Trophoblast cell (in vitro differentiated cells and primary cell): ENCODE results near the gene SKI.

Source experiments
- DNase-seq, 2 donors: peaks; one replicate each; pipeline ENCODE4 v3.0.0-alpha.2; 2016
- H2AFZ ChIP-seq: 2 replicates; pipeline ENCODE4 v1.6.1; 2013; ENCODE audit warnings: low read length, moderate library complexity, mild to moderate bottlenecking; ENCODE audit not compliant: insufficient read depth, poor library complexity
- H2AK5ac ChIP-seq: 2 replicates; pipeline ENCODE4 v1.6.1; 2013; ENCODE audit warnings: mild to moderate bottlenecking, low read length
- H2BK120ac ChIP-seq: 2 replicates; pipeline ENCODE4 v1.6.1; 2013; ENCODE audit warnings: low read length, mild to moderate bottlenecking, moderate library complexity; ENCODE audit not compliant: insufficient read depth, poor library complexity
- H2BK12ac ChIP-seq: 2 replicates; pipeline ENCODE4 v1.6.1; 2013; ENCODE audit warnings: mild to moderate bottlenecking, low read length, moderate library complexity
- H2BK5ac ChIP-seq: 2 replicates; pipeline ENCODE4 v1.6.1; 2013; ENCODE audit warnings: low read length, low read depth, moderate library complexity, mild to moderate bottlenecking; ENCODE audit not compliant: poor library complexity
- H3K14ac ChIP-seq: 2 replicates; pipeline ENCODE4 v1.6.1; 2013; ENCODE audit warnings: mild to moderate bottlenecking, low read length
- H3K18ac ChIP-seq: 2 replicates; pipeline ENCODE4 v1.6.1; 2013; ENCODE audit warnings: mild to moderate bottlenecking, low read length
- H3K23ac ChIP-seq: 2 replicates; pipeline ENCODE4 v1.6.1; 2013; ENCODE audit warnings: low read length
- H3K27ac ChIP-seq: 2 replicates; pipeline ENCODE4 v1.5.1; 2013; ENCODE audit warnings: low read depth, mild to moderate bottlenecking, inconsistent platforms, low read length, moderate library complexity
- H3K27me3 ChIP-seq: 2 replicates; pipeline ENCODE4 v1.6.1; 2013; ENCODE audit warnings: inconsistent platforms, mild to moderate bottlenecking, low read length, moderate library complexity; ENCODE audit not compliant: insufficient read depth
- H3K36me3 ChIP-seq, 2 experiments: 1 replicate in 1 of 2; 2 replicates in 1 of 2; pipeline ENCODE4 v1.6.1; 2013; ENCODE audit warnings: low read length in 2 of 2, mild to moderate bottlenecking in 2 of 2, moderate library complexity in 1 of 2; ENCODE audit not compliant: insufficient read depth in 2 of 2, control insufficient read depth in 1 of 2
- H3K4ac ChIP-seq: 2 replicates; pipeline ENCODE4 v1.6.1; 2013; ENCODE audit warnings: low read depth, mild to moderate bottlenecking, low read length, moderate library complexity
- H3K4me1 ChIP-seq, 2 experiments: 1 replicate in 1 of 2; 2 replicates in 1 of 2; pipeline ENCODE4 v1.6.1; 2013; ENCODE audit warnings: low read length in 2 of 2, mild to moderate bottlenecking in 2 of 2, moderate library complexity in 1 of 2; ENCODE audit not compliant: insufficient read depth in 2 of 2, control insufficient read depth in 1 of 2
- H3K4me2 ChIP-seq: 2 replicates; pipeline ENCODE4 v1.6.1; 2013; ENCODE audit warnings: inconsistent platforms, mild to moderate bottlenecking, low read length, moderate library complexity
- H3K4me3 ChIP-seq: 2 replicates; pipeline ENCODE4 v1.5.1; 2013; ENCODE audit warnings: mild to moderate bottlenecking, low read depth, low read length, inconsistent platforms
- H3K79me1 ChIP-seq: one replicate; pipeline ENCODE4 v1.6.1; 2013; ENCODE audit warnings: low read length
- H3K79me2 ChIP-seq: 2 replicates; pipeline ENCODE4 v1.6.1; 2013; ENCODE audit warnings: low read length, mild to moderate bottlenecking; ENCODE audit not compliant: control insufficient read depth, insufficient read depth, poor library complexity
- H3K9ac ChIP-seq: 2 replicates; pipeline ENCODE4 v1.6.1; 2013; ENCODE audit warnings: mild to moderate bottlenecking, low read length
- H3K9me3 ChIP-seq: 2 replicates; pipeline ENCODE4 v1.6.1; 2013; ENCODE audit warnings: low read depth, mild to moderate bottlenecking, control low read depth, inconsistent platforms, low read length; ENCODE audit not compliant: insufficient read depth
- H4K12ac ChIP-seq: 2 replicates; pipeline ENCODE4 v1.6.1; 2013; ENCODE audit warnings: low read depth, mild to moderate bottlenecking, low read length, moderate library complexity
- H4K8ac ChIP-seq: 2 replicates; pipeline ENCODE4 v1.6.1; 2013; ENCODE audit warnings: low read depth, mild to moderate bottlenecking, low read length, moderate library complexity
- H4K91ac ChIP-seq: one replicate; pipeline ENCODE4 v1.6.1; 2013; ENCODE audit warnings: low read depth, mild to moderate bottlenecking, low read length, moderate library complexity
- WGBS: extraction: QIAGEN DNeasy Blood & Tissue Kit; methylation state at CpG from one replicate; pipeline ENCODE4 v1.1.7; 2013; ENCODE audit warnings: missing lambda C conversion rate; ENCODE audit not compliant: insufficient read length, insufficient coverage; ENCODE audit errors: extremely low coverage; 5-methylcytosine and 5-hydroxymethylcytosine counted together

The SKI gene

GRCh38 chr1:2192031-2192995 is 35.8 kb upstream of the SKI start:
- Histone ChIP-seq H3K79me1 (peaks cover 21% of the 10 kb centered on the region), H3K9me3 (peaks cover 3% of the 10 kb centered on the region), H3K9ac (no peak overlapping the region), H2AK5ac (no peak overlapping the region), H4K91ac (no peak overlapping the region), H3K4me1 (peaks cover 29 to 37% of the 10 kb centered on the region in 2 experiments), H3K27ac (no peak overlapping the region), H4K12ac (no peak overlapping the region), H2AFZ (no peak overlapping the region), H3K23ac (no peak overlapping the region), H3K79me2 (peaks cover 9% of the 10 kb centered on the region), H3K4me2 (no peak overlapping the region), H3K36me3 (peaks cover 6 to 11% of the 10 kb centered on the region in 2 experiments), H3K14ac (no peak overlapping the region), H2BK12ac (no peak overlapping the region), H2BK120ac (no peak overlapping the region), H3K27me3 (no peaks in the 10 kb centered on the region), H3K4me3 (no peak overlapping the region), H3K4ac (peak overlapping the region; percentile 29), H3K18ac (no peak overlapping the region), H4K8ac (no peak overlapping the region), H2BK5ac (no peak overlapping the region)
- DNase-seq, result peak in 1 of 2 donors; percentile 19
- WGBS, result no CpG with 5 or more reads among the region's 30 CpGs

GRCh38 chr1:2193514-2194281 is 34.4 kb upstream of the SKI start:
- Histone ChIP-seq H3K4me1 (peaks cover 29 to 37% of the 10 kb centered on the region in 2 experiments), H2AFZ (no peak overlapping the region), H2AK5ac (peak overlapping the region; percentile 85), H3K79me2 (peaks cover 9% of the 10 kb centered on the region), H3K14ac (peak overlapping the region; percentile 70), H2BK5ac (peak overlapping the region; percentile 1), H2BK12ac (peak overlapping the region; percentile 29), H3K4me2 (peak overlapping the region; percentile 61), H4K91ac (peak overlapping the region; percentile 74), H4K8ac (peak overlapping the region; percentile 72), H3K36me3 (peaks cover 4 to 9% of the 10 kb centered on the region in 2 experiments), H3K79me1 (peaks cover 21% of the 10 kb centered on the region), H3K4ac (peak overlapping the region; percentile 41), H3K23ac (no peak overlapping the region), H3K9ac (peak overlapping the region; percentile 24), H3K27me3 (no peaks in the 10 kb centered on the region), H4K12ac (peak overlapping the region; percentile 58), H3K18ac (peak overlapping the region; percentile 60), H3K27ac (no peak overlapping the region), H3K9me3 (peaks cover 3% of the 10 kb centered on the region), H2BK120ac (peak overlapping the region; percentile 13), H3K4me3 (peak overlapping the region; percentile 68)
- no CpG with 5 or more reads among the region's 44 CpGs for WGBS
- DNase-seq, result peak in 1 of 2 donors; percentile 31

GRCh38 chr1:2194319-2194897 is 33.7 kb upstream of the SKI start, which contains the start of gene FAAP20:
TSS of gene FAAP20 (minus strand) at chr1:2194772. CDS start at chr1:2194749, 23 bp downstream.
- Histone ChIP-seq H2BK12ac (peak within 1 kb of the TSS; percentile 29), H3K79me1 (peaks cover 23% of the 10 kb centered on the region), H3K9ac (peak within 1 kb of the TSS; percentile 54), H3K79me2 (peaks cover 9% of the 10 kb centered on the region), H3K14ac (peak within 1 kb of the TSS; percentile 70), H3K4ac (peak within 1 kb of the TSS; percentile 41), H3K36me3 (peaks cover 4 to 9% of the 10 kb centered on the region in 2 experiments), H3K9me3 (peaks cover 3% of the 10 kb centered on the region), H3K4me1 (peaks cover 29 to 36% of the 10 kb centered on the region in 2 experiments), H4K12ac (peak within 1 kb of the TSS; percentile 76), H3K4me2 (peak within 1 kb of the TSS; percentile 81), H4K8ac (peak within 1 kb of the TSS; percentile 88), H3K18ac (peak within 1 kb of the TSS; percentile 60), H2BK5ac (peak within 1 kb of the TSS; percentile 32), H2AFZ (peak within 1 kb of the TSS; percentile 0), H3K27ac (peak within 1 kb of the TSS; percentile 88), H3K27me3 (no peaks in the 10 kb centered on the region), H2BK120ac (peak within 1 kb of the TSS; percentile 70), H2AK5ac (peak within 1 kb of the TSS; percentile 85), H3K4me3 (peak within 1 kb of the TSS; percentile 70), H3K23ac (no peak within 1 kb of the TSS), H4K91ac (peak within 1 kb of the TSS; percentile 87)
- no CpG with 5 or more reads among the region's 63 CpGs for WGBS
- DNase-seq, result peak; percentile 42 to 70
